PFSK-1 (cell line): ENCODE data around the gene KLF7.

Experiments used
- FOXP2 ChIP-seq: optimal IDR thresholded peaks from 2 replicates; pipeline ENCODE3; 2011; ENCODE audit warnings: borderline replicate concordance, control low read depth, inconsistent platforms; ENCODE audit not compliant: insufficient read depth; ENCODE audit errors: extremely low read length, extremely low read depth
- POLR2AphosphoS5 ChIP-seq: IDR thresholded peaks from 2 replicates; pipeline ENCODE4 v1.6.1; 2012; ENCODE audit warnings: low read depth, mild to moderate bottlenecking, control low read depth, low read length, moderate library complexity
- REST ChIP-seq, 2 experiments: IDR thresholded peaks; 2 replicates each; pipeline versions ENCODE4 v1.6.1 to v1.8.0; 2011 to 2012; ENCODE audit warnings: low read depth in 2 of 2, low read length in 2 of 2, control low read depth in 1 of 2, inconsistent platforms in 1 of 2, mild to moderate bottlenecking in 1 of 2, moderate library complexity in 1 of 2; ENCODE audit not compliant: insufficient read depth in 1 of 2
- SIN3A ChIP-seq: IDR thresholded peaks from 2 replicates; pipeline ENCODE4 v1.6.1; 2012; ENCODE audit warnings: mild to moderate bottlenecking, low read length, moderate library complexity, borderline replicate concordance; ENCODE audit not compliant: insufficient read depth
- TAF1 ChIP-seq: IDR thresholded peaks from 2 replicates; pipeline ENCODE4 v1.6.1; 2012; ENCODE audit warnings: low read length, control low read depth, borderline replicate concordance; ENCODE audit not compliant: insufficient read depth

The KLF7 gene

GRCh38 chr2:207082619-207083018 is 83.1 kb downstream of the KLF7 start:
- TF ChIP-seq SIN3A (no peak), TAF1 (no peak), POLR2AphosphoS5 (no peak), REST (IDR thresholded peaks at IDR 0.05; ENCODE audit: insufficient read depth in 1 of 2, low read depth in 2 of 2, low read length in 2 of 2) (no peak), FOXP2 (no peak)

DNA sequence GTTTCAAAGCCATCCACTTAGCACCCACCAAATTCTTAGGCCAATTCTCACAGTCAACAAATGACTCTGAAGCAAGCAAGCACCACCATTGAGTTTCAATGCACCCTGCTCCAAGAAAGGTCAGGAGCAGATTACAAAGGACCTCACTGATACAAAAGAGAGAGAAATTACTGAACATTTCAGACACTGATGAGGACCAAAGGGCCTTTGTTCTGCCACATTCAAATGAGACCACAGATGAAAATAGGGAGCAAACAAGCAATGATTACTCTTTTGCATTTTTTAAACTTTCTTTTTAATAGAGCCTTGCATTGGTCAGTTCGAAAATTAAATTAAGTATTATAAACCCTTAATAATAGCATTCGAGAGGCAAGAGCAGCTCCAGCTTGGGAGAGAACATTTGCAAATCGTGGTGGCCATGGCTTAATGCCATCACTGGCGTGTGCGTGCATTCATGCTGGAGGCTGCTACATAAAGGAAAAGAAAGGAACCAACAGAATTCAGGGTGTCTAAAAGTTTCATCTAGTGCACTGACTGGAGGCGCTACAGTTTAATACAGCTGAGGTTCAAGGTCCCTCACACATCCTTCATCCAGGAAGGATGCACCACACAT is 87.5 kb downstream of the KLF7 start:
- TF ChIP-seq REST (IDR thresholded peaks at IDR 0.05; ENCODE audit: insufficient read depth in 1 of 2, low read depth in 2 of 2, low read length in 2 of 2) (no peak), FOXP2 (no peak), SIN3A (no peak), TAF1 (no peak), POLR2AphosphoS5 (no peak)

- no peak for TF ChIP-seq POLR2AphosphoS5
- TF ChIP-seq FOXP2 = no peak
- TF ChIP-seq TAF1 = no peak
- no peak for TF ChIP-seq SIN3A
- TF ChIP-seq REST (IDR thresholded peaks at IDR 0.05; ENCODE audit: insufficient read depth in 1 of 2, low read depth in 2 of 2, low read length in 2 of 2) = no peak
Observed at GRCh38 chr2:207077266-207077665, 88.5 kb downstream of the KLF7 start.

- TF ChIP-seq REST (IDR thresholded peaks at IDR 0.05; ENCODE audit: insufficient read depth in 1 of 2, low read depth in 2 of 2, low read length in 2 of 2) (no peak), POLR2AphosphoS5 (no peak), TAF1 (no peak), FOXP2 (no peak), SIN3A (no peak)
Observed at GRCh38 chr2:207075456-207075855, 90.3 kb downstream of the KLF7 start.
